Measurements from ENCODE around the gene RNF26. TPM values are rescaled to one million over a fixed set of nuclear protein-coding genes. Genes with fewer than 3 reads are reported as not detected.
A peak's percentile ranks its signal among the peaks of the same experiment; 100 is the strongest.

The RNF26 gene
- total and polyA plus RNA-seq, 12 donors, result 5.2 to 28.0 (median 12.7) TPM

GRCh38 chr11:119372260-119373058, 38.1 kb downstream of the RNF26 start:
- no peaks in the 10 kb centered on the region for H3K36me3 ChIP-seq (replicated peaks in 1 of 2)
- H3K4me1 ChIP-seq (replicated peaks in 1 of 2), result peaks cover 58 to 72% of the 10 kb centered on the region in 2 donors
- H3K4me3 ChIP-seq, result no peak overlapping the region
- peak in 1 of 7 donors; percentile 32 for DNase-seq
- intact Hi-C loops (cut with DNase I), result loop anchor here in 1 of 2 donors (2.0 to 5.0 kb wide), 2 partner anchors 16 to 100 kb away; no protein-coding TSS in a partner anchor
- 88 to 94% (median 91%) methylated on average over 16 to 26 of the region's 26 CpGs for WGBS, 4 donors
- peak overlapping the region in 3 of 5 donors; percentile 45 to 89 (median 72) for H3K27ac ChIP-seq
- H3K9me3 ChIP-seq (replicated peaks in 1 of 3), result no peaks in the 10 kb centered on the region
- TF ChIP-seq POLR2A (IDR thresholded peaks at IDR 0.05) (no peak), CTCF (IDR thresholded peaks at IDR 0.05) (no peak)
- no peaks in the 10 kb centered on the region for H3K27me3 ChIP-seq

DNA sequence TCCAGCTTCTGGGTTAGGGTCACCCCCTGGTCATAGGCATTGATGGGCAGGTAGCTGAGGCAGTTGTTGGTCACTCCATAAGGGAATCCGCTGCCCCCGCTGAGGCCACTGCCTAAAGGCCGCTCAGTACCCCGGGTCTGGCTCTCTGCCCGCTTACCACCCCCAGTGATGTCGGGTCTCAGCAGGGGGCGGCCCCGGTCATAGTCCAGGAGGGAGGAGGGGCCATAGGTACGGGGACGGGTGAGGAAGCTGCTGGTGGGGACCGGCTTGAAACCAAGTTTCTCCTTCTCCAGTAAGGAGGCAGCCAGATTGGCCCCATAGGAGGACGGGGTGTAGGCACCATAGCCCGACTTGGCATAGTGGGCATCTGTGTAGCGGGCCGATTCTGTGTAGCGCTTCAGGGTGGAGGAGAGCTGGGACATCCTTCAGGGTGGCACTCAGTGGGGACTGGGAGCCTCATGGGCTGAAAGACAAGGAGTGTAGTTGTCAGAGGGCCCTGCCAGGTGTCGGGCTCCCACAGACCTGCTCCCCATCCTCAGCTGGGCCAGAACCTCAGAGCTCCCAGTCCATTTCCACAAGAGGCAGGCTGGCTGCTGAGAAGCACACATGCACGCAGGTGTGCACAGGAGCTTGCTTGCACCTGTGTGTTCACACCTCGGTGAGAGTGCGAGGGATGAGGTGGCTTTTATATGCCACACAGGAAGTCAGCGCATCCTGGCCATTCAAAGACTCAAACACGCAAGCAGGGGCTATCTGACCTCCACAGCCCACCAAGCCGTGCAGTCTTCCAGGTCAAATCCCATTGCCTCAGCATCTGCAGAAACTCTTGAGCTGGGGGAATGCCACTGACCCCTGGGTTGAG, 39.0 kb downstream of the RNF26 start:
- no peak overlapping the region for H3K27ac ChIP-seq
- 78 to 89% (median 83%) methylated on average over 9 to 23 of the region's 23 CpGs for WGBS, 4 donors
- intact Hi-C loops (cut with DNase I), result loop anchor here in 1 of 2 donors (2.0 to 5.0 kb wide), 2 partner anchors 16 to 99 kb away; no protein-coding TSS in a partner anchor
- no peak for TF ChIP-seq CTCF (IDR thresholded peaks at IDR 0.05)
- TF ChIP-seq POLR2A (IDR thresholded peaks at IDR 0.05), result no peak
- H3K4me1 ChIP-seq (replicated peaks in 1 of 2), result peaks cover 51 to 68% of the 10 kb centered on the region in 2 donors
- no peak overlapping the region for H3K4me3 ChIP-seq
- no peaks in the 10 kb centered on the region for H3K36me3 ChIP-seq (replicated peaks in 1 of 2)
- no peaks in the 10 kb centered on the region for H3K9me3 ChIP-seq (replicated peaks in 1 of 3)
- peak in 1 of 7 donors; percentile 25 for DNase-seq
- no peaks in the 10 kb centered on the region for H3K27me3 ChIP-seq

DNA sequence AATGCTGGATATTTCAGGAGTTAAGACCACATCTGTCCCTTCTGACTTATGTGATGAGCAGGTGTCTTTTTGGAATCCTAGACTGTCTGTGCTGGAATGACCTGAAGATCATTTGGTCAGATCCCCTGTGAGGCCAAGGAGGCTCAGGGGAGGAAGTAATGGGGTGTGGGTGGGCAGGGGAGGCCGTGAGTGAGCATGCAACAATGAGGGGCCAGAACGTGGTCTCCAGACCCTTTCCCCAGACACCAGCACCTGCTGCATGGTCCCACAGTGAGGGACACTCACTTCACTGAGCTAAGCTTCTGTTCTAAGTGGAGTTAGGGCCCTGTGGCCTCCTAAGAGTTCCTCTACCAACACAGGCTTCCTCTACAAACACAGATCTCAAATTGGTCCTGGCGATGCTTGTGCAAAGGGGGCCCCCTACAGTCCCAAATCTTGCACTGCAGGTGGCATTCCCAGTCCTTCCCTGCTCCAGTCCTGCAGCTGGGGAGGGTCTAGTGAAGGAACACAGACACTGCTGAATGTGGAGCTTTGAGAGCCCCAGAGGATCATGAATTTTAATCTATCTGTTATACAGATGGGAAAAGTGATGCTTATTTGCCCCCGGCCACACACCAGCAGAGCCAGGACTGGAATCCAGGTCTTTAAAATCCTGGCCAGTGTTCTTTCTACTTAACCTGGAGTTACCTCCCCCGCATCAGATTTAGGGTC, 39.7 kb downstream of the RNF26 start:
- H3K27ac ChIP-seq, result peak overlapping the region; percentile 8 to 92 (median 88)
- no peak overlapping the region for H3K4me3 ChIP-seq
- no peaks in the 10 kb centered on the region for H3K27me3 ChIP-seq
- TF ChIP-seq POLR2A (IDR thresholded peaks at IDR 0.05), result no peak
- TF ChIP-seq CTCF (IDR thresholded peaks at IDR 0.05), result peak; percentile 75 to 91 (median 87)
- peaks cover 43 to 60% of the 10 kb centered on the region in 2 donors for H3K4me1 ChIP-seq (replicated peaks in 1 of 2)
- no peaks in the 10 kb centered on the region for H3K9me3 ChIP-seq (replicated peaks in 1 of 3)
- H3K36me3 ChIP-seq (replicated peaks in 1 of 2), result no peaks in the 10 kb centered on the region
- intact Hi-C loops (cut with DNase I), result loop anchor here in 1 of 2 donors (2.0 to 5.0 kb wide), 2 partner anchors 17 to 98 kb away; no protein-coding TSS in a partner anchor
- whole genome bisulfite sequencing, 4 donors, result 50 to 64% (median 56%) methylated on average over 5 of the region's 5 CpGs
- peak; percentile 74 to 90 (median 83) for DNase-seq
